ENCODE measurements around the gene TWIST2. TPM values are rescaled to one million over a fixed set of nuclear protein-coding genes. Genes with fewer than 3 reads are reported as not detected.

Gene TWIST2
- total RNA-seq, 2 donors from 2014 or later = 23.5 to 52.9 TPM

- Histone ChIP-seq H3K27me3 (replicated peaks; ENCODE audit: insufficient read depth) (no peaks in the 10 kb centered on the region), H3K27ac (peak overlapping the region; percentile 71 to 72), H3K4me3 (no peak overlapping the region), H3K4me1 (replicated peaks) (peaks cover 13% of the 10 kb centered on the region), H3K36me3 (no peaks in the 10 kb centered on the region), H3K9me3 (no peaks in the 10 kb centered on the region)
- 25% methylated on average over 26 of the region's 29 CpGs for WGBS
- peak; percentile 87 for DNase-seq (ENCODE audit: low spot score)
- no peak for TF ChIP-seq POLR2A (IDR thresholded peaks at IDR 0.05)
- TF ChIP-seq POLR2AphosphoS5 (IDR thresholded peaks at IDR 0.05) = peak; percentile 71
- intact Hi-C loops (cut with DNase I) = no loop called here
Measured at GRCh38 chr2:238864207-238865014, 16.5 kb downstream of the TWIST2 start.

GRCh38 chr2:238865015-238865719 is 17.3 kb downstream of the TWIST2 start:
- DNase-seq (ENCODE audit: low spot score) = no peak
- intact Hi-C loops (cut with DNase I) = no loop called here
- Histone ChIP-seq H3K4me3 (no peak overlapping the region), H3K27me3 (replicated peaks; ENCODE audit: insufficient read depth) (no peaks in the 10 kb centered on the region), H3K36me3 (no peaks in the 10 kb centered on the region), H3K27ac (peak overlapping the region; percentile 71 to 72), H3K4me1 (replicated peaks) (peaks cover 13% of the 10 kb centered on the region), H3K9me3 (no peaks in the 10 kb centered on the region)
- 77% methylated on average over 17 of the region's 17 CpGs for WGBS
- TF ChIP-seq CTCF (IDR thresholded peaks at IDR 0.05) (no peak), POLR2AphosphoS5 (IDR thresholded peaks at IDR 0.05) (no peak), POLR2A (IDR thresholded peaks at IDR 0.05) (no peak)

- intact Hi-C loops (cut with DNase I) = no loop called here
- Histone ChIP-seq H3K27me3 (replicated peaks; ENCODE audit: insufficient read depth) (no peaks in the 10 kb centered on the region), H3K9me3 (no peaks in the 10 kb centered on the region), H3K27ac (peak overlapping the region; percentile 30 to 72), H3K4me1 (replicated peaks) (peaks cover 13% of the 10 kb centered on the region), H3K4me3 (no peak overlapping the region), H3K36me3 (no peaks in the 10 kb centered on the region)
- TF ChIP-seq POLR2AphosphoS5 (IDR thresholded peaks at IDR 0.05) (no peak), POLR2A (IDR thresholded peaks at IDR 0.05) (no peak), CTCF (IDR thresholded peaks at IDR 0.05) (no peak)
- WGBS = 96% methylated on average over 15 of the region's 15 CpGs
- DNase-seq (ENCODE audit: low spot score) = no peak
Measured at GRCh38 chr2:238865744-238866355, 18.0 kb downstream of the TWIST2 start.

- Histone ChIP-seq H3K4me3 (no peak overlapping the region), H3K4me1 (replicated peaks) (peaks cover 13% of the 10 kb centered on the region), H3K27me3 (replicated peaks; ENCODE audit: insufficient read depth) (no peaks in the 10 kb centered on the region), H3K27ac (peak overlapping the region; percentile 41 to 76), H3K36me3 (no peaks in the 10 kb centered on the region), H3K9me3 (no peaks in the 10 kb centered on the region)
- no peak for DNase-seq (ENCODE audit: low spot score)
- intact Hi-C loops (cut with DNase I) = no loop called here
- TF ChIP-seq POLR2AphosphoS5 (IDR thresholded peaks at IDR 0.05) (no peak), CTCF (IDR thresholded peaks at IDR 0.05) (no peak), POLR2A (IDR thresholded peaks at IDR 0.05) (no peak)
- 55% methylated on average over 17 of the region's 17 CpGs for WGBS
Measured at GRCh38 chr2:238866656-238867277, 18.9 kb downstream of the TWIST2 start.

- no peaks in the 10 kb centered on the region for H3K36me3 ChIP-seq
- no peaks in the 10 kb centered on the region for H3K9me3 ChIP-seq
- peaks cover 13% of the 10 kb centered on the region for H3K4me1 ChIP-seq (replicated peaks)
- WGBS = 76% methylated on average over 10 of the region's 10 CpGs
- no peak for TF ChIP-seq POLR2AphosphoS5 (IDR thresholded peaks at IDR 0.05)
- no peak for TF ChIP-seq POLR2A (IDR thresholded peaks at IDR 0.05)
- no peak for TF ChIP-seq CTCF (IDR thresholded peaks at IDR 0.05)
- no peak for DNase-seq (ENCODE audit: low spot score)
- H3K4me3 ChIP-seq = no peak overlapping the region
- no peaks in the 10 kb centered on the region for H3K27me3 ChIP-seq (replicated peaks; ENCODE audit: insufficient read depth)
- intact Hi-C loops (cut with DNase I) = no loop called here
- peak overlapping the region; percentile 60 to 76 for H3K27ac ChIP-seq
Measured at GRCh38 chr2:238868067-238868524, 20.2 kb downstream of the TWIST2 start.

Data from prostate gland (tissue), 2 donors.